PC-3 (cell line): Measurements from ENCODE around the gene TMA7.

ENCODE experiments used
- EZH2 ChIP-seq: fragments of 300-600 bp; sonication (generic); IDR thresholded peaks from one replicate; pipeline ENCODE4 v1.6.1; 2017; ENCODE audit warnings: antibody characterized with exemption, mild to moderate bottlenecking, low read length; ENCODE audit not compliant: unreplicated experiment
- TF ChIP-seq, protein P1 (sequence below): fragments of 300-600 bp; sonication (generic); conservative IDR thresholded peaks from 2 replicates; pipeline ENCODE4 v1.5.1; 2017; ENCODE audit warnings: antibody characterized with exemption, low read depth, mild to moderate bottlenecking, low read length

DNA sequence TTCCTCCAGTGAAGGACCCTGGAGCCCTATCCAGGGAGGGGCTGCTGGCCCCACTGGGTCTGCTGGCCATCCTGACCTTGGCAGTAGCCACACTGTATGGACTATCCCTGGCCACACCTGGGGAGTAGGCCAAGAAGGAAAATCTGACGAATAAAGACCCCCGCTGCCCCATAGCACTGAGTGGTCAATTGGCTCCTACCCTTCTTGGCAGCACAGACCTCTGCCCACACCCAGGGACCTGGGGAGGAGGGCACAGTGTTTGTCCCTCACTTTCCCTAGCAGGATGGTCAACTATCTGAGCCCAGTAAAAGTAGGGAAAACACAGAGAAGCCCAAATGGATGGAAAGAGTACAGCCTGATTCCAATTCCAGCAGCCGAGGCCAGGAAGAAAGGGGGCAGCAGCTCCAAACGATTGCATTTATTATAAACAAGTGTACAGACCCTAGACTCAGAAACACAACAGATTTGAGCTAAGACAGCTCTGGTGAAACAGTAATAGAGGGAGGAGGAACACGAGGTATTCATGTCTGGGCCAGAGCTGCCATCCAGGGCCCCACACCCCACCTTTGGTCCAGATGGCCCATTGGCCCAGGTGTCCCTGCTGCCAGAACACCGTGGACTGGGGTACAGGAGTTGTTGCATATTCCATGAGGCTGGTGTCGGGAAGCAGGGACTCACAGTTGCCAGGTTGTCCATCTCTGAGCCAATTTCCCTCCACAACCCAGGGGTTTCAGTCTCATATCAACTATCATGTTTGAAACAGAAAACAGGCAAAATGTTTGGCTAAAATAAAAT is 27.6 kb downstream of the TMA7 start:
- TF ChIP-seq, protein P1, sequence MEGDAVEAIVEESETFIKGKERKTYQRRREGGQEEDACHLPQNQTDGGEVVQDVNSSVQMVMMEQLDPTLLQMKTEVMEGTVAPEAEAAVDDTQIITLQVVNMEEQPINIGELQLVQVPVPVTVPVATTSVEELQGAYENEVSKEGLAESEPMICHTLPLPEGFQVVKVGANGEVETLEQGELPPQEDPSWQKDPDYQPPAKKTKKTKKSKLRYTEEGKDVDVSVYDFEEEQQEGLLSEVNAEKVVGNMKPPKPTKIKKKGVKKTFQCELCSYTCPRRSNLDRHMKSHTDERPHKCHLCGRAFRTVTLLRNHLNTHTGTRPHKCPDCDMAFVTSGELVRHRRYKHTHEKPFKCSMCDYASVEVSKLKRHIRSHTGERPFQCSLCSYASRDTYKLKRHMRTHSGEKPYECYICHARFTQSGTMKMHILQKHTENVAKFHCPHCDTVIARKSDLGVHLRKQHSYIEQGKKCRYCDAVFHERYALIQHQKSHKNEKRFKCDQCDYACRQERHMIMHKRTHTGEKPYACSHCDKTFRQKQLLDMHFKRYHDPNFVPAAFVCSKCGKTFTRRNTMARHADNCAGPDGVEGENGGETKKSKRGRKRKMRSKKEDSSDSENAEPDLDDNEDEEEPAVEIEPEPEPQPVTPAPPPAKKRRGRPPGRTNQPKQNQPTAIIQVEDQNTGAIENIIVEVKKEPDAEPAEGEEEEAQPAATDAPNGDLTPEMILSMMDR = no peak
- no peak for TF ChIP-seq EZH2
